ENCODE results near the gene SNCAIP.

DNA sequence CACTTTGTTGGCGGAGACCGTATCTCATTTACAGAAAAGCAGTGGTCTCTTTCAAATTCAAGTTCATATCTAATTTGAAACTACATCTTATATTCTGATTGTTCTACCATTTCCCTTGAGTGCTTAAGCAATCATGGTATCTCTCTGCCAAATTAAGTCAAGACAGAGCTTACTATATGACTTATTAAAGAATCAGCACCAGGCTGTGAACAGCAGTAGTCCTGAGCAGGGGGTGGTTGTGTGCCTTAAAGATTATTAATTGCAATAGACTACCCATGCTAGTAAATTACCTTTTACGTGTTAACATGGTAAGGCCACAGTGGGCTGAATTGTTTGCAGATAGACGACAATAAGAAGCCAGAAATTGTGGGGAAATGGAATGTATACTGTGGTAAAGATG lies 21.5 kb downstream of the SNCAIP start:
- TF ChIP-seq PPARA (CRISPR knock-in tag; IDR thresholded peaks at IDR 0.05; ENCODE audit: borderline replicate concordance): no peak
- TF ChIP-seq ZFP3 (CRISPR knock-in tag; IDR thresholded peaks at IDR 0.05): no peak
- no peak for TF ChIP-seq ARNTL (CRISPR knock-in tag; IDR thresholded peaks at IDR 0.05; ENCODE audit: borderline replicate concordance, low read depth)
- TF ChIP-seq OSR1 (CRISPR knock-in tag; IDR thresholded peaks at IDR 0.05): no peak
- TF ChIP-seq, protein P1, sequence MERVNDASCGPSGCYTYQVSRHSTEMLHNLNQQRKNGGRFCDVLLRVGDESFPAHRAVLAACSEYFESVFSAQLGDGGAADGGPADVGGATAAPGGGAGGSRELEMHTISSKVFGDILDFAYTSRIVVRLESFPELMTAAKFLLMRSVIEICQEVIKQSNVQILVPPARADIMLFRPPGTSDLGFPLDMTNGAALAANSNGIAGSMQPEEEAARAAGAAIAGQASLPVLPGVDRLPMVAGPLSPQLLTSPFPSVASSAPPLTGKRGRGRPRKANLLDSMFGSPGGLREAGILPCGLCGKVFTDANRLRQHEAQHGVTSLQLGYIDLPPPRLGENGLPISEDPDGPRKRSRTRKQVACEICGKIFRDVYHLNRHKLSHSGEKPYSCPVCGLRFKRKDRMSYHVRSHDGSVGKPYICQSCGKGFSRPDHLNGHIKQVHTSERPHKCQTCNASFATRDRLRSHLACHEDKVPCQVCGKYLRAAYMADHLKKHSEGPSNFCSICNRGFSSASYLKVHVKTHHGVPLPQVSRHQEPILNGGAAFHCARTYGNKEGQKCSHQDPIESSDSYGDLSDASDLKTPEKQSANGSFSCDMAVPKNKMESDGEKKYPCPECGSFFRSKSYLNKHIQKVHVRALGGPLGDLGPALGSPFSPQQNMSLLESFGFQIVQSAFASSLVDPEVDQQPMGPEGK (CRISPR knock-in tag; IDR thresholded peaks at IDR 0.05; ENCODE audit: borderline replicate concordance): no peak
- TF ChIP-seq ZC3H10 (CRISPR knock-in tag; IDR thresholded peaks at IDR 0.05): no peak
- TF ChIP-seq ZFP30 (CRISPR knock-in tag; IDR thresholded peaks at IDR 0.05): no peak
- TF ChIP-seq, protein P2, sequence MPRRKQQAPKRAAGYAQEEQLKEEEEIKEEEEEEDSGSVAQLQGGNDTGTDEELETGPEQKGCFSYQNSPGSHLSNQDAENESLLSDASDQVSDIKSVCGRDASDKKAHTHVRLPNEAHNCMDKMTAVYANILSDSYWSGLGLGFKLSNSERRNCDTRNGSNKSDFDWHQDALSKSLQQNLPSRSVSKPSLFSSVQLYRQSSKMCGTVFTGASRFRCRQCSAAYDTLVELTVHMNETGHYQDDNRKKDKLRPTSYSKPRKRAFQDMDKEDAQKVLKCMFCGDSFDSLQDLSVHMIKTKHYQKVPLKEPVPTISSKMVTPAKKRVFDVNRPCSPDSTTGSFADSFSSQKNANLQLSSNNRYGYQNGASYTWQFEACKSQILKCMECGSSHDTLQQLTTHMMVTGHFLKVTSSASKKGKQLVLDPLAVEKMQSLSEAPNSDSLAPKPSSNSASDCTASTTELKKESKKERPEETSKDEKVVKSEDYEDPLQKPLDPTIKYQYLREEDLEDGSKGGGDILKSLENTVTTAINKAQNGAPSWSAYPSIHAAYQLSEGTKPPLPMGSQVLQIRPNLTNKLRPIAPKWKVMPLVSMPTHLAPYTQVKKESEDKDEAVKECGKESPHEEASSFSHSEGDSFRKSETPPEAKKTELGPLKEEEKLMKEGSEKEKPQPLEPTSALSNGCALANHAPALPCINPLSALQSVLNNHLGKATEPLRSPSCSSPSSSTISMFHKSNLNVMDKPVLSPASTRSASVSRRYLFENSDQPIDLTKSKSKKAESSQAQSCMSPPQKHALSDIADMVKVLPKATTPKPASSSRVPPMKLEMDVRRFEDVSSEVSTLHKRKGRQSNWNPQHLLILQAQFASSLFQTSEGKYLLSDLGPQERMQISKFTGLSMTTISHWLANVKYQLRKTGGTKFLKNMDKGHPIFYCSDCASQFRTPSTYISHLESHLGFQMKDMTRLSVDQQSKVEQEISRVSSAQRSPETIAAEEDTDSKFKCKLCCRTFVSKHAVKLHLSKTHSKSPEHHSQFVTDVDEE (CRISPR knock-in tag; IDR thresholded peaks at IDR 0.05): no peak
- no peak for TF ChIP-seq CSDC2 (CRISPR knock-in tag; IDR thresholded peaks at IDR 0.05)
- TF ChIP-seq, protein P3, sequence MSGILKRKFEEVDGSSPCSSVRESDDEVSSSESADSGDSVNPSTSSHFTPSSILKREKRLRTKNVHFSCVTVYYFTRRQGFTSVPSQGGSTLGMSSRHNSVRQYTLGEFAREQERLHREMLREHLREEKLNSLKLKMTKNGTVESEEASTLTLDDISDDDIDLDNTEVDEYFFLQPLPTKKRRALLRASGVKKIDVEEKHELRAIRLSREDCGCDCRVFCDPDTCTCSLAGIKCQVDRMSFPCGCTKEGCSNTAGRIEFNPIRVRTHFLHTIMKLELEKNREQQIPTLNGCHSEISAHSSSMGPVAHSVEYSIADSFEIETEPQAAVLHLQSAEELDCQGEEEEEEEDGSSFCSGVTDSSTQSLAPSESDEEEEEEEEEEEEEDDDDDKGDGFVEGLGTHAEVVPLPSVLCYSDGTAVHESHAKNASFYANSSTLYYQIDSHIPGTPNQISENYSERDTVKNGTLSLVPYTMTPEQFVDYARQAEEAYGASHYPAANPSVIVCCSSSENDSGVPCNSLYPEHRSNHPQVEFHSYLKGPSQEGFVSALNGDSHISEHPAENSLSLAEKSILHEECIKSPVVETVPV (CRISPR knock-in tag; IDR thresholded peaks at IDR 0.05): no peak

Measured in SK-N-SH treated with all-trans-retinoic acid at 6 μM for 48 hours (cell line).